ENCODE results near the gene LRRC53. TPM values are rescaled to one million over a fixed set of nuclear protein-coding genes. Genes with fewer than 3 reads are reported as not detected.

Gene LRRC53
- total and polyA plus RNA-seq, 12 donors: not detected

DNA sequence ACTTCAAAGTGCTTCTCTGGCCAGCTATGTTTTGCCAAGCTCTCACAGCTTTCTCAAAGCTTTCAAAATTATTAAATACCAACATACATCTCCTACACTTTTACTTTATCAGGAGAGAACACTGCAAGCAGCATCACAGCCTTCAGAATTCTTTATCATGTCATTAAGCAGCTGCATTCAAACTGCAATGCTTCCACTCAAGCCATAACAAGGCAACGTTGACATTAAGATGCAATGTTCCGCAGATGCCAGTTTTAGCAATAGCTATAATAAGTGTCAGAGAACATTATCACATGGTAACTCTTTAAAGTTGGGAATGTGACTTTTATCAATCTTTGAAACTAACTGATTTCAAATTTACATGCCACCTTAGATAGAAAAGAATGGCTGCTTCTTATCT is 91.9 kb downstream of the LRRC53 start:
- Histone ChIP-seq H3K4me3 (no peak overlapping the region), H3K27ac (peak overlapping the region in 8 of 10 donors; percentile 3 to 68 (median 40)), H3K4me1 (peaks cover 0 to 37% (median 4%) of the 10 kb centered on the region in 9 donors), H3K36me3 (no peaks in the 10 kb centered on the region), H3K27me3 (no peaks in the 10 kb centered on the region), H3K9me3 (no peaks in the 10 kb centered on the region)
- 16 to 42% methylated on average over 2 of the region's 2 CpGs for WGBS, 2 donors
- peak in 5 of 8 donors; percentile 28 to 59 (median 41) for ATAC-seq
- intact Hi-C loops (cut with DNase I): loop anchor here in 2 of 10 donors (5.0 kb wide), 2 partner anchors 33 to 58 kb away; no protein-coding TSS in a partner anchor
- TF ChIP-seq, protein P1, sequence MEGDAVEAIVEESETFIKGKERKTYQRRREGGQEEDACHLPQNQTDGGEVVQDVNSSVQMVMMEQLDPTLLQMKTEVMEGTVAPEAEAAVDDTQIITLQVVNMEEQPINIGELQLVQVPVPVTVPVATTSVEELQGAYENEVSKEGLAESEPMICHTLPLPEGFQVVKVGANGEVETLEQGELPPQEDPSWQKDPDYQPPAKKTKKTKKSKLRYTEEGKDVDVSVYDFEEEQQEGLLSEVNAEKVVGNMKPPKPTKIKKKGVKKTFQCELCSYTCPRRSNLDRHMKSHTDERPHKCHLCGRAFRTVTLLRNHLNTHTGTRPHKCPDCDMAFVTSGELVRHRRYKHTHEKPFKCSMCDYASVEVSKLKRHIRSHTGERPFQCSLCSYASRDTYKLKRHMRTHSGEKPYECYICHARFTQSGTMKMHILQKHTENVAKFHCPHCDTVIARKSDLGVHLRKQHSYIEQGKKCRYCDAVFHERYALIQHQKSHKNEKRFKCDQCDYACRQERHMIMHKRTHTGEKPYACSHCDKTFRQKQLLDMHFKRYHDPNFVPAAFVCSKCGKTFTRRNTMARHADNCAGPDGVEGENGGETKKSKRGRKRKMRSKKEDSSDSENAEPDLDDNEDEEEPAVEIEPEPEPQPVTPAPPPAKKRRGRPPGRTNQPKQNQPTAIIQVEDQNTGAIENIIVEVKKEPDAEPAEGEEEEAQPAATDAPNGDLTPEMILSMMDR (IDR thresholded peaks at IDR 0.05): no peak
- DNase-seq: no peak

Other genes starting within 250 kb of the LRRC53 start
- under 1 TPM in 2 of 10 donors, not detected in 8; 0.05 to 0.13 TPM for gene ERICH3, start 161.2 kb upstream of the LRRC53 start, total RNA-seq
- gene ERICH3, start 161.2 kb upstream of the LRRC53 start, polyA plus RNA-seq: under 1 TPM; 0.01 to 0.07 TPM
- gene CRYZ, start 220.4 kb upstream of the LRRC53 start, total RNA-seq: 10 to 100 TPM; 26.6 to 58.4 (median 45.3) TPM
- gene CRYZ, start 220.4 kb upstream of the LRRC53 start, polyA plus RNA-seq: 10 to 100 TPM; 16.1 to 18.5 TPM
- 10 to 100 TPM; 13.7 to 25.7 (median 20.3) TPM for gene TYW3, start 220.5 kb upstream of the LRRC53 start, total RNA-seq
- gene TYW3, start 220.5 kb upstream of the LRRC53 start, polyA plus RNA-seq: 10 to 100 TPM in 1 of 2 donors, 1 to 10 TPM in 1; 9.9 to 32.2 TPM

Data from heart right ventricle (tissue), 16 donors.